Measurements from ENCODE around the gene DRD1.

Gene DRD1

GRCh38 chr5:175471628-175472027, 27.6 kb upstream of the DRD1 start:
- Histone ChIP-seq H3K27ac (no peak overlapping the region), H3K36me3 (ENCODE audit: insufficient read depth) (no peaks in the 10 kb centered on the region), H3K4me2 (no peak overlapping the region), H3K4me3 (IDR thresholded peaks at IDR 0.05; ENCODE audit: insufficient read depth, low read depth, low read length) (no peak overlapping the region), H3K9ac (no peak overlapping the region), H4K20me1 (ENCODE audit: insufficient read depth) (no peaks in the 10 kb centered on the region), H3K27me3 (ENCODE audit: insufficient read depth, low read depth) (no peaks in the 10 kb centered on the region), H3K79me2 (ENCODE audit: insufficient read depth, low read depth) (no peaks in the 10 kb centered on the region), H2AFZ (ENCODE audit: low read depth) (no peak overlapping the region), H3K4me1 (ENCODE audit: low read depth, poor library complexity, severe bottlenecking) (no peaks in the 10 kb centered on the region)
- no peak for TF ChIP-seq CTCF (conservative IDR thresholded peaks at IDR 0.05; ENCODE audit: low read depth, low read length)

GRCh38 chr5:175471196-175471595, 27.2 kb upstream of the DRD1 start:
- no peak for TF ChIP-seq CTCF (conservative IDR thresholded peaks at IDR 0.05; ENCODE audit: low read depth, low read length)
- Histone ChIP-seq H2AFZ (ENCODE audit: low read depth) (no peak overlapping the region), H3K4me1 (ENCODE audit: low read depth, poor library complexity, severe bottlenecking) (no peaks in the 10 kb centered on the region), H3K79me2 (ENCODE audit: insufficient read depth, low read depth) (no peaks in the 10 kb centered on the region), H4K20me1 (ENCODE audit: insufficient read depth) (no peaks in the 10 kb centered on the region), H3K4me3 (IDR thresholded peaks at IDR 0.05; ENCODE audit: insufficient read depth, low read depth, low read length) (no peak overlapping the region), H3K9ac (no peak overlapping the region), H3K27me3 (ENCODE audit: insufficient read depth, low read depth) (no peaks in the 10 kb centered on the region), H3K36me3 (ENCODE audit: insufficient read depth) (no peaks in the 10 kb centered on the region), H3K4me2 (no peak overlapping the region), H3K27ac (no peak overlapping the region)

GRCh38 chr5:175470781-175471180, 26.8 kb upstream of the DRD1 start:
- H3K27me3 ChIP-seq (ENCODE audit: insufficient read depth, low read depth), result no peaks in the 10 kb centered on the region
- no peak overlapping the region for H3K27ac ChIP-seq
- H3K4me3 ChIP-seq (IDR thresholded peaks at IDR 0.05; ENCODE audit: insufficient read depth, low read depth, low read length), result no peak overlapping the region
- H4K20me1 ChIP-seq (ENCODE audit: insufficient read depth), result no peaks in the 10 kb centered on the region
- no peaks in the 10 kb centered on the region for H3K79me2 ChIP-seq (ENCODE audit: insufficient read depth, low read depth)
- H2AFZ ChIP-seq (ENCODE audit: low read depth), result no peak overlapping the region
- H3K4me2 ChIP-seq, result no peak overlapping the region
- no peaks in the 10 kb centered on the region for H3K4me1 ChIP-seq (ENCODE audit: low read depth, poor library complexity, severe bottlenecking)
- no peaks in the 10 kb centered on the region for H3K36me3 ChIP-seq (ENCODE audit: insufficient read depth)
- no peak overlapping the region for H3K9ac ChIP-seq
- TF ChIP-seq CTCF (conservative IDR thresholded peaks at IDR 0.05; ENCODE audit: low read depth, low read length), result no peak

GRCh38 chr5:175469916-175470315, 25.9 kb upstream of the DRD1 start:
- no peak overlapping the region for H3K9ac ChIP-seq
- H3K36me3 ChIP-seq (ENCODE audit: insufficient read depth), result no peaks in the 10 kb centered on the region
- no peaks in the 10 kb centered on the region for H3K79me2 ChIP-seq (ENCODE audit: insufficient read depth, low read depth)
- H3K27me3 ChIP-seq (ENCODE audit: insufficient read depth, low read depth), result no peaks in the 10 kb centered on the region
- no peak overlapping the region for H2AFZ ChIP-seq (ENCODE audit: low read depth)
- H3K27ac ChIP-seq, result no peak overlapping the region
- TF ChIP-seq CTCF (conservative IDR thresholded peaks at IDR 0.05; ENCODE audit: low read depth, low read length), result no peak
- H4K20me1 ChIP-seq (ENCODE audit: insufficient read depth), result no peaks in the 10 kb centered on the region
- H3K4me1 ChIP-seq (ENCODE audit: low read depth, poor library complexity, severe bottlenecking), result no peaks in the 10 kb centered on the region
- H3K4me2 ChIP-seq, result no peak overlapping the region
- H3K4me3 ChIP-seq (IDR thresholded peaks at IDR 0.05; ENCODE audit: insufficient read depth, low read depth, low read length), result no peak overlapping the region

GRCh38 chr5:175468892-175469291, 24.9 kb upstream of the DRD1 start:
- no peak overlapping the region for H3K4me3 ChIP-seq (IDR thresholded peaks at IDR 0.05; ENCODE audit: insufficient read depth, low read depth, low read length)

More at GRCh38 chr5:175468892-175469291, 24.9 kb upstream of the DRD1 start:
- Histone ChIP-seq H2AFZ (ENCODE audit: low read depth) (no peak overlapping the region), H3K79me2 (ENCODE audit: insufficient read depth, low read depth) (no peaks in the 10 kb centered on the region), H3K9ac (no peak overlapping the region), H3K36me3 (ENCODE audit: insufficient read depth) (no peaks in the 10 kb centered on the region), H4K20me1 (ENCODE audit: insufficient read depth) (no peaks in the 10 kb centered on the region), H3K27me3 (ENCODE audit: insufficient read depth, low read depth) (no peaks in the 10 kb centered on the region), H3K4me1 (ENCODE audit: low read depth, poor library complexity, severe bottlenecking) (no peaks in the 10 kb centered on the region), H3K27ac (no peak overlapping the region), H3K4me2 (no peak overlapping the region)
- no peak for TF ChIP-seq CTCF (conservative IDR thresholded peaks at IDR 0.05; ENCODE audit: low read depth, low read length)

Data from KMS-11 (cell line).